DMS53 treated with DMSO at 0.1 percent for 48 hours (cell line): ENCODE measurements around the gene DDB1.

ENCODE experiments used
- DNase-seq: peaks from one replicate; lab custom pipeline; 2025; ENCODE audit not compliant: unreplicated experiment; lab: John Stamatoyannopoulos, UW

Gene DDB1

GRCh38 chr11:61332797-61333549 lies at the start of gene DDB1, which contains the start of gene TKFC:
TSS of gene DDB1 (minus strand) at chr11:61333105. CDS start at chr11:61332968, 137 bp downstream.
TSS of gene TKFC (plus strand) at chr11:61333228. CDS start at chr11:61334729, 1,501 bp downstream.
- peak; percentile 90 for DNase-seq

- no peak for DNase-seq
Observed at GRCh38 chr11:61380884-61381283, 48.0 kb upstream of the DDB1 start.

- DNase-seq: no peak
Observed at GRCh38 chr11:61378713-61379313, 45.9 kb upstream of the DDB1 start.

- no peak for DNase-seq
Observed at GRCh38 chr11:61377461-61378160, 44.7 kb upstream of the DDB1 start.

GRCh38 chr11:61375761-61376108 lies 42.8 kb upstream of the DDB1 start:
- DNase-seq: no peak

GRCh38 chr11:61372659-61373420 lies 39.9 kb upstream of the DDB1 start:
- no peak for DNase-seq

GRCh38 chr11:61370349-61371005 lies 37.6 kb upstream of the DDB1 start:
- DNase-seq: no peak

- DNase-seq: no peak
Observed at GRCh38 chr11:61369372-61370348, 36.8 kb upstream of the DDB1 start.

- no peak for DNase-seq
Observed at GRCh38 chr11:61368646-61369045, 35.7 kb upstream of the DDB1 start.

GRCh38 chr11:61367406-61367805 lies 34.5 kb upstream of the DDB1 start:
- DNase-seq: no peak

- no peak for DNase-seq
Observed at GRCh38 chr11:61364012-61364675, 31.2 kb upstream of the DDB1 start.

- peak; percentile 56 for DNase-seq
Observed at GRCh38 chr11:61362542-61362875, 29.6 kb upstream of the DDB1 start.

- DNase-seq: peak; percentile 95
Observed at GRCh38 chr11:61361741-61362541, 29.0 kb upstream of the DDB1 start, which contains the start of the genes CYB561A3 and TMEM138. TSS of gene CYB561A3 (minus strand) at chr11:61361882. CDS start at chr11:61356713, 5,169 bp downstream. TSS of gene TMEM138 (plus strand) at chr11:61362374. CDS start at chr11:61364391, 2,017 bp downstream.

GRCh38 chr11:61361237-61361740 lies 28.4 kb upstream of the DDB1 start:
- no peak for DNase-seq

- DNase-seq: no peak
Observed at GRCh38 chr11:61359516-61359915, 26.6 kb upstream of the DDB1 start.

- no peak for DNase-seq
Observed at GRCh38 chr11:61358566-61358965, 25.7 kb upstream of the DDB1 start.

- DNase-seq: no peak
Observed at GRCh38 chr11:61357894-61358239, 25.0 kb upstream of the DDB1 start.
